Measurements from ENCODE around the gene FCER2. TPM values are rescaled to one million over a fixed set of nuclear protein-coding genes. Genes with fewer than 3 reads are reported as not detected.
A peak's percentile ranks its signal among the peaks of the same experiment; 100 is the strongest.

FCER2 gene
- total RNA-seq, 1 experiment from 2014 or later = not detected

- Mint-ChIP-seq H3K27ac (no peak overlapping the region), H3K4me1 (peaks cover 8 to 28% of the 10 kb centered on the region in 2 experiments), H3K36me3 (ENCODE audit: insufficient read depth in 1 of 3, low read depth in 3 of 3) (no peaks in the 10 kb centered on the region; a peak in 1 of 7 replicates), H3K27me3 (ENCODE audit: low read depth) (peaks cover 64% of the 10 kb centered on the region), H3K4me3 (no peak overlapping the region), H3K9me3 (no peaks in the 10 kb centered on the region)
- Histone ChIP-seq H4K5ac (ENCODE audit: insufficient read length, low read depth, low read length) (no peak overlapping the region), H4K8ac (replicated peaks; ENCODE audit: insufficient read length, low read depth, low read length) (no peak overlapping the region), H3K4me2 (ENCODE audit: insufficient read depth, insufficient read length, low read length) (no peak overlapping the region), H2BK5ac (ENCODE audit: insufficient read length, low read length) (no peak overlapping the region), H2BK120ac (ENCODE audit: low read depth, low read length, poor library complexity, severe bottlenecking) (no peak overlapping the region), H3K9me3 (ENCODE audit: control insufficient read depth, low read depth, low read length) (no peaks in the 10 kb centered on the region), H2BK15ac (ENCODE audit: low read depth, low read length) (no peak overlapping the region), H2AK5ac (ENCODE audit: insufficient read length, low read length) (no peak overlapping the region), H3K18ac (ENCODE audit: insufficient read length, low read depth, low read length) (no peak overlapping the region), H3T11ph (ENCODE audit: low read length) (no peak overlapping the region), H3K56ac (ENCODE audit: insufficient read length, low read depth, low read length) (no peak overlapping the region), H2AFZ (ENCODE audit: low read length) (no peak overlapping the region), H3K27me3 (ENCODE audit: insufficient read depth, low read length) (no peaks in the 10 kb centered on the region), H3K9ac (ENCODE audit: extremely low read depth, insufficient read length, low read length) (no peak overlapping the region), H4K91ac (ENCODE audit: insufficient read length, low read depth, low read length) (no peak overlapping the region), H3K79me1 (ENCODE audit: insufficient read depth, low read depth, low read length, poor library complexity, severe bottlenecking) (no peaks in the 10 kb centered on the region), H4K20me1 (ENCODE audit: control insufficient read depth, insufficient read depth, insufficient read length) (no peaks in the 10 kb centered on the region), H2BK12ac (ENCODE audit: insufficient read length, low read depth, low read length) (no peak overlapping the region), H3K14ac (ENCODE audit: insufficient read depth, low read length) (peak overlapping the region; percentile 63), H3K27ac (ENCODE audit: insufficient read length, low read depth, low read length) (no peak overlapping the region), H3K4ac (ENCODE audit: low read depth, low read length) (no peak overlapping the region), H2BK20ac (ENCODE audit: low read depth, low read length, poor library complexity, severe bottlenecking) (no peak overlapping the region), H3K23me2 (ENCODE audit: insufficient read length, low read depth, low read length, poor library complexity, severe bottlenecking) (no peaks in the 10 kb centered on the region), H3K79me2 (ENCODE audit: insufficient read depth, low read length) (no peaks in the 10 kb centered on the region), H3K23ac (ENCODE audit: insufficient read length, low read depth, low read length) (no peak overlapping the region), H3K4me1 (ENCODE audit: insufficient read depth, low read length) (no peaks in the 10 kb centered on the region; the same call in 1 of the 2 replicates)
- no CpG with 5 or more reads among the region's 11 CpGs for WGBS (ENCODE audit: extremely low coverage, insufficient read length, low lambda C conversion rate)
- TF ChIP-seq, protein P1, sequence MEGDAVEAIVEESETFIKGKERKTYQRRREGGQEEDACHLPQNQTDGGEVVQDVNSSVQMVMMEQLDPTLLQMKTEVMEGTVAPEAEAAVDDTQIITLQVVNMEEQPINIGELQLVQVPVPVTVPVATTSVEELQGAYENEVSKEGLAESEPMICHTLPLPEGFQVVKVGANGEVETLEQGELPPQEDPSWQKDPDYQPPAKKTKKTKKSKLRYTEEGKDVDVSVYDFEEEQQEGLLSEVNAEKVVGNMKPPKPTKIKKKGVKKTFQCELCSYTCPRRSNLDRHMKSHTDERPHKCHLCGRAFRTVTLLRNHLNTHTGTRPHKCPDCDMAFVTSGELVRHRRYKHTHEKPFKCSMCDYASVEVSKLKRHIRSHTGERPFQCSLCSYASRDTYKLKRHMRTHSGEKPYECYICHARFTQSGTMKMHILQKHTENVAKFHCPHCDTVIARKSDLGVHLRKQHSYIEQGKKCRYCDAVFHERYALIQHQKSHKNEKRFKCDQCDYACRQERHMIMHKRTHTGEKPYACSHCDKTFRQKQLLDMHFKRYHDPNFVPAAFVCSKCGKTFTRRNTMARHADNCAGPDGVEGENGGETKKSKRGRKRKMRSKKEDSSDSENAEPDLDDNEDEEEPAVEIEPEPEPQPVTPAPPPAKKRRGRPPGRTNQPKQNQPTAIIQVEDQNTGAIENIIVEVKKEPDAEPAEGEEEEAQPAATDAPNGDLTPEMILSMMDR (conservative IDR thresholded peaks at IDR 0.05) = no peak
- DNase-seq = no peak
Measured at GRCh38 chr19:7698583-7698982, 3.3 kb downstream of the FCER2 start.
